IgD-negative memory B cell (primary cell): ENCODE data around the gene SLC26A4. TPM values are rescaled to one million over a fixed set of nuclear protein-coding genes. Genes with fewer than 3 reads are reported as not detected.
A peak's percentile ranks its signal among the peaks of the same experiment; 100 is the strongest.

Source experiments
- H3K27ac Mint-ChIP-seq, 3 donors: one replicate each; pipeline ENCODE4 v1.8.0; 2020 to 2022; ENCODE audit warnings: mild to moderate bottlenecking in 3 of 3, mixed read lengths in 3 of 3, moderate library complexity in 1 of 3
- H3K27me3 Mint-ChIP-seq: one replicate; pipeline ENCODE4 v1.8.0; 2021; ENCODE audit warnings: mixed read lengths
- H3K36me3 Mint-ChIP-seq: one replicate; pipeline ENCODE4 v1.8.0; 2020; ENCODE audit warnings: mild to moderate bottlenecking, mixed read lengths
- H3K4me1 Mint-ChIP-seq, 3 donors: one replicate each; pipeline ENCODE4 v1.8.0; 2020 to 2022; ENCODE audit warnings: mixed read lengths in 3 of 3, mild to moderate bottlenecking in 1 of 3
- H3K4me3 Mint-ChIP-seq, 4 donors: one replicate each; pipeline ENCODE4 v1.8.0; 2020 to 2022; ENCODE audit warnings: mild to moderate bottlenecking in 4 of 4, mixed read lengths in 4 of 4, moderate library complexity in 3 of 4
- H3K9me3 Mint-ChIP-seq, 3 donors: one replicate each; pipeline ENCODE4 v1.8.0; 2020 to 2021; ENCODE audit warnings: mixed read lengths in 3 of 3, mild to moderate bottlenecking in 1 of 3
- polyA plus RNA-seq: library from polyadenylated mRNA; unstranded; fragments of 300-500 nt; fragmentation: Illumina TruSeq; gene quantifications from one replicate; pipeline ENCODE4 v1.2.3, GENCODE V29; 2021

Gene SLC26A4
- polyA plus RNA-seq, 1 donor from 2014 or later = not detected

GRCh38 chr7:107696330-107696946, 35.8 kb downstream of the SLC26A4 start:
- peaks cover 13% of the 10 kb centered on the region for H3K27me3 Mint-ChIP-seq
- no peak overlapping the region for H3K27ac Mint-ChIP-seq
- no peaks in the 10 kb centered on the region for H3K4me1 Mint-ChIP-seq
- no peaks in the 10 kb centered on the region for H3K9me3 Mint-ChIP-seq
- H3K4me3 Mint-ChIP-seq = no peak overlapping the region
- no peaks in the 10 kb centered on the region for H3K36me3 Mint-ChIP-seq

- Mint-ChIP-seq H3K27ac (no peak overlapping the region), H3K4me3 (no peak overlapping the region), H3K4me1 (no peaks in the 10 kb centered on the region), H3K9me3 (no peaks in the 10 kb centered on the region), H3K27me3 (peaks cover 10% of the 10 kb centered on the region), H3K36me3 (no peaks in the 10 kb centered on the region)
Measured at GRCh38 chr7:107697321-107698049, 36.9 kb downstream of the SLC26A4 start.

GRCh38 chr7:107700570-107700969, 39.9 kb downstream of the SLC26A4 start:
- H3K4me1 Mint-ChIP-seq = peaks cover 0 to 4% (median 0%) of the 10 kb centered on the region in 3 donors
- no peaks in the 10 kb centered on the region for H3K36me3 Mint-ChIP-seq
- H3K27ac Mint-ChIP-seq = no peak overlapping the region
- H3K27me3 Mint-ChIP-seq = peaks cover 1% of the 10 kb centered on the region
- H3K4me3 Mint-ChIP-seq = no peak overlapping the region
- H3K9me3 Mint-ChIP-seq = no peaks in the 10 kb centered on the region

GRCh38 chr7:107701191-107701590, 40.6 kb downstream of the SLC26A4 start:
- H3K27me3 Mint-ChIP-seq = peaks cover 1% of the 10 kb centered on the region

GRCh38 chr7:107703219-107703618, 42.6 kb downstream of the SLC26A4 start:
- Mint-ChIP-seq H3K27ac (peak overlapping the region in 1 of 3 donors; percentile 7), H3K4me3 (no peak overlapping the region), H3K9me3 (no peaks in the 10 kb centered on the region), H3K27me3 (peaks cover 1% of the 10 kb centered on the region), H3K36me3 (no peaks in the 10 kb centered on the region), H3K4me1 (peaks cover 0 to 4% (median 0%) of the 10 kb centered on the region in 3 donors)

More at GRCh38 chr7:107701191-107701590, 40.6 kb downstream of the SLC26A4 start:
- Mint-ChIP-seq H3K36me3 (no peaks in the 10 kb centered on the region), H3K27ac (peak overlapping the region in 1 of 3 donors; percentile 46), H3K4me3 (no peak overlapping the region), H3K4me1 (peaks cover 0 to 4% (median 0%) of the 10 kb centered on the region in 3 donors), H3K9me3 (no peaks in the 10 kb centered on the region)

GRCh38 chr7:107703872-107704271, 43.2 kb downstream of the SLC26A4 start:
- Mint-ChIP-seq H3K9me3 (no peaks in the 10 kb centered on the region), H3K27ac (no peak overlapping the region), H3K27me3 (peaks cover 1% of the 10 kb centered on the region), H3K36me3 (no peaks in the 10 kb centered on the region), H3K4me1 (peaks cover 0 to 4% (median 0%) of the 10 kb centered on the region in 3 donors), H3K4me3 (no peak overlapping the region)

GRCh38 chr7:107708956-107709355, 48.3 kb downstream of the SLC26A4 start:
- Mint-ChIP-seq H3K9me3 (no peaks in the 10 kb centered on the region), H3K36me3 (no peaks in the 10 kb centered on the region), H3K27ac (no peak overlapping the region), H3K27me3 (no peaks in the 10 kb centered on the region), H3K4me3 (no peak overlapping the region), H3K4me1 (no peaks in the 10 kb centered on the region)

GRCh38 chr7:107711301-107711700, 50.7 kb downstream of the SLC26A4 start:
- Mint-ChIP-seq H3K27me3 (no peaks in the 10 kb centered on the region), H3K4me3 (no peak overlapping the region), H3K27ac (no peak overlapping the region), H3K36me3 (no peaks in the 10 kb centered on the region), H3K9me3 (no peaks in the 10 kb centered on the region), H3K4me1 (no peaks in the 10 kb centered on the region)

GRCh38 chr7:107712025-107712424, 51.4 kb downstream of the SLC26A4 start:
- H3K27me3 Mint-ChIP-seq = no peaks in the 10 kb centered on the region
- no peaks in the 10 kb centered on the region for H3K36me3 Mint-ChIP-seq
- no peak overlapping the region for H3K27ac Mint-ChIP-seq
- no peak overlapping the region for H3K4me3 Mint-ChIP-seq
- no peaks in the 10 kb centered on the region for H3K4me1 Mint-ChIP-seq
- no peaks in the 10 kb centered on the region for H3K9me3 Mint-ChIP-seq

- H3K36me3 Mint-ChIP-seq = no peaks in the 10 kb centered on the region
- H3K4me3 Mint-ChIP-seq = no peak overlapping the region
- no peak overlapping the region for H3K27ac Mint-ChIP-seq
- no peaks in the 10 kb centered on the region for H3K27me3 Mint-ChIP-seq
- no peaks in the 10 kb centered on the region for H3K4me1 Mint-ChIP-seq
- H3K9me3 Mint-ChIP-seq = no peaks in the 10 kb centered on the region
Measured at GRCh38 chr7:107712896-107713295, 52.3 kb downstream of the SLC26A4 start.

GRCh38 chr7:107715531-107715930, 54.9 kb downstream of the SLC26A4 start:
- Mint-ChIP-seq H3K4me3 (no peak overlapping the region), H3K36me3 (no peaks in the 10 kb centered on the region), H3K9me3 (no peaks in the 10 kb centered on the region), H3K27ac (no peak overlapping the region), H3K4me1 (no peaks in the 10 kb centered on the region), H3K27me3 (no peaks in the 10 kb centered on the region)

- Mint-ChIP-seq H3K27me3 (no peaks in the 10 kb centered on the region), H3K36me3 (no peaks in the 10 kb centered on the region), H3K27ac (peak overlapping the region in 1 of 3 donors; percentile 13), H3K9me3 (no peaks in the 10 kb centered on the region), H3K4me3 (no peak overlapping the region), H3K4me1 (no peaks in the 10 kb centered on the region)
Measured at GRCh38 chr7:107718456-107719193, 58.0 kb downstream of the SLC26A4 start.

- Mint-ChIP-seq H3K36me3 (no peaks in the 10 kb centered on the region), H3K27ac (no peak overlapping the region), H3K27me3 (no peaks in the 10 kb centered on the region), H3K9me3 (no peaks in the 10 kb centered on the region), H3K4me1 (peaks cover 0 to 1% (median 0%) of the 10 kb centered on the region in 3 donors), H3K4me3 (no peak overlapping the region)
Measured at GRCh38 chr7:107721286-107721685, 60.7 kb downstream of the SLC26A4 start.

GRCh38 chr7:107723255-107723654, 62.6 kb downstream of the SLC26A4 start:
- Mint-ChIP-seq H3K9me3 (no peaks in the 10 kb centered on the region), H3K4me3 (no peak overlapping the region), H3K4me1 (peaks cover 0 to 1% (median 0%) of the 10 kb centered on the region in 3 donors), H3K36me3 (no peaks in the 10 kb centered on the region), H3K27ac (no peak overlapping the region), H3K27me3 (no peaks in the 10 kb centered on the region)

GRCh38 chr7:107725138-107725740, 64.6 kb downstream of the SLC26A4 start:
- Mint-ChIP-seq H3K9me3 (no peaks in the 10 kb centered on the region), H3K4me3 (no peak overlapping the region), H3K27ac (no peak overlapping the region), H3K27me3 (peaks cover 2% of the 10 kb centered on the region), H3K4me1 (peaks cover 0 to 1% (median 0%) of the 10 kb centered on the region in 3 donors), H3K36me3 (no peaks in the 10 kb centered on the region)
